ENCODE results near the gene DHRS13.
"Not testable (repeated sequence)": the region's sequence is repeated elsewhere in the genome, so short reads cannot be mapped to it uniquely, and the experiment has no call there.

The DHRS13 gene

DNA sequence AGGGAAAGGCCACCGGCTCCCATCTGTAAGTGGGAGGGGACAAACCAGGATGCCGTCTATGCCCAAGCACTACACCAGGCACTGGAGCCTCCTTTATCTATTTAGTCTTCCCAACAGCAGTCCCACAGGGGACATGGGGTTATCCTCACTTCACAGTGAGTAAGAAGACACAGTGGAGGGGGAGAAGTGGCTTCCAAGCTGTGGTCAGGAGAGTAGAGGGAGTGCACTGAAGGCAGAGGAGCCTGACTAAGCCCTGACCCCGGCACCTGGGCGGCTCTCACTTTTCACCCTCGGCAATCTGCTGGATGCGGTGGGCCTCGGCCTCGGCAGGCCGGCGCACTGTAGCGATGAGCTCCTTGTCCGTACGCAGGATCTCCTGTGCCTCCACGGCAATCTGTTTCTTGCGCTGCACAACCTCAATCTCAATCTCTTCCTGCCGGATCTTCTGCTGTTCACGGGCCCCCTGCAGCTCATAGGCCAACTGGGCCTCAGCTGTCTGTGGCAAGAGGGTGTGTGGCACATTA lies 21.3 kb downstream of the DHRS13 start:
- no peak for DNase-seq

DNA sequence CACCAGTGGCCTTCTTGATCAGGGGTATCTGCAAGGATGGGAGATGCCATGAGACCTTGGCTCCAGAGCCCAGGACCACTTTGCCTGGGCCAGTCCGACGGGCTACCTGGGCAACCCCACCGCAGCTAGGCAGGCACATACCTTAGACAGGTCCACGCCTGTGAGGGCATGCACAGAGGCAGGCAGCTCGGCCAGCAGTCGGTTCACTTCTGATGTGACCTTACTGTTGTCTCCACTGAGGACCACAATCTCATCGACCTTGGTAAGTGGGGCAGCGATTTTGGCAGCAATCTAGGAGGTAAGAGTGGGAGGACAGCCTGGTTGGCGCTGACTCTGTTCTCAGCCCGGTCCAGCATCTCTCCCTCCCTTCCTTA lies 22.3 kb downstream of the DHRS13 start:
- no peak for DNase-seq

DNA sequence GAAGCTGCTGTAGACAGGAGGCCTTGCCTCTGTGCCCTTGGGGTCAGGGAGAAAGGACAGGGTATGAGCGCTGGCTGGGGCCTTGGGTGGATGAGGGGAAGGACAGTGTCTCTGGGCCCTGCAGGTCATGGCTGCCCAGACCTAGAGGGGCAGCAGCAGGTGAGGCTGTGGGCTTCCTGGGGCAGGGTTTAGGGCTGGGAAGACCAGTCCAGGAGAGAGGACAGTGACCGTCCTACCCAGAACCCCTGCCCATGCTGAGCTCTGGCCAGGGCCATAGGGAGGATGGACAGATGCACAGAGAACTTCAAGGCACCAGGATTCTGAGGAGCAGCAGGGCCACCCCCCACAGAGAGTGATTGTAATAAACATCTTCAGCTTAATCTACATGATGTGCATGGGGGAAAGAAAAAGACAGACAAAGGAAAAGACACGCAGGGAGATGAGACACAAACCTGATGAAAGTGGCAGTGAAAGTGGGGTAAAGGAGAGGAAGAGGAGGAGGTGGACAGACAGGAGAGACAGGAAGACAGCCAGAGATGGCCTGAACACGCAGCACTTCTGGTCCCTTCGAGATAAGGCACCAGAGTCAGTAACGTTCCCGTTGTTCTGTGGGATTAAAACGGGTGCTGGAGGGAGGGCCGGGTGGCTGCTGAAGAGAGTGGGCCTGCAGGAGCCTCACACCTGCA lies 22.9 kb downstream of the DHRS13 start:
- no peak for DNase-seq

DNA sequence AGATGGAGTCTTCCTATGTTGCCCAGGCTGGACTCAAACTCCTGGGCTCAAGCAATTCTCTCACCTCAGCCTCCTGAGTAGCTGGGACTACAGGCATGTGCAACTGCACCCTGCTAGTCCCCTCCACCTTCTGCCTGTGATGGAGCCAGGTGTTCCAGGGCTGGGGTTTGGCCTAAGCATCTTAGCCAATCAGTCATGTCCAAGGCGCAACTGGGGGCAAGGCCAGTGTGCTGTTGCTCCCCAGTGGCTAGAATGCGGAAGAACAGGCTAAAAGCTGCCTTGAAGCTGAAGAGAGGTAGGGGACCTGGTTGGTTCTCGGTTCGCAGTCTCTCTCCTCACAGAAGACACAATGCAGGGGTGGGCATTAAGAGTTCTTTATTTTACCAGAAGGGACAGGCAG lies 23.9 kb downstream of the DHRS13 start:
- peak; percentile 39 for DNase-seq

DNA sequence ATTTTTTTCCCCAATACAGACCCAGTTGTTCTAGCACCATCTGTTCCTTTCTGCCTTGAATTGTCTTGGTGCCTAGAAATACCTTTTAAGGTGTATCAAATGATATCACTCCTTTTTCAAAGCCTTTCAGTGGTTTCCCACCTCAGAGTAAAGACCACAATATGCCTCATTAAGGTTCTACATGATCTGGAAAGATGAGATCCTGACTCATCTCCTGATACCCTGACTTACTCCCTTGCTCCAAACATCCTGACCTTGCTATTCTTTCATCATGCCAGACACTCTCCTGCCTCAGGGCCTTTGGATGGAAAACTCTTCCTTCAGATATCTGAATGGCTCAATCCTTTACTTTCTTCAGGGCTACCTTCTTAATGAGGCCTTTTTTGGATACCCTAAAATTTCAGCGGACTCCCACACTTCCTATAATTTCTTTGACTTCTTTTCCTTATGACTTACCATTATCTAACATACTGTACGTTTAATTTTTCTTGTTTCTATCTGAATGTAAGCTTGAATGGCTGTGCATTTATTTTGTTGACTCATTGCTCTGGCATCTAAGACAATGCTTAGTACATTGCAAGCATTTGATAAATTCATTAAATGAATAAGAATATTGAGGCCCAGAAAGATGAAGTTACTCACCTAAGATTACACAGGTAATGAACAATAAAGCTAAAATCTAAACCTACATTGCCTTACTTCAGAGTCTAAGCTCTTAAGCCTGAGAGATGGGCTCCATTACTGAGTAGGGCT lies 24.5 kb downstream of the DHRS13 start:
- no peak for DNase-seq

DNA sequence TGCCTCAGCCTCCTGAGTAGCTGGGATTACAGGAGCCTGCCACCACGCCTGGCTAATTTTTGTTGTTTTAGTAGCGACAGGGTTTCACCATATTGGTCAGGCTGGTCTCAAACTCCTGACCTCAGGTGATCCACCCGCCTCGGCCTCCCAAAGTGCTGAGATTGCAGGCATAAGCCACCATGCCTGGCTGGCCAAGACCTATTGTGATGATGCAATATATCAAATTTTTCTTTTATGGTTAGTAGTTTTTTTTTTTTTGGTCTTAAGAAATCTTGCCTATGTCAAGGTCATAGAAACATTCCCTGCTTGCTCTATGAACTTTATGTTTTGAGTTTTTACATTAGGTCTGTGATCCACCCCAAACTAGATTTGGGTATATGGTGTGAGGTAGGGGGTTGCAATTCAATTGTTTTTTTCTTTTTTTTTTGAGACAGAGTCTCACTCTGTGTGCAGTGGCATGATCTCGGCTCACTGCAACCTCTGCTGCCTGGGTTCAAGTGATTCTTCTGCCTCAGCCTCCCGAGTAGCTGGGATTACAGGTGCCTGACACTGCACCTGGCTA lies 25.6 kb downstream of the DHRS13 start:
- not testable (repeated sequence) for DNase-seq

DNA sequence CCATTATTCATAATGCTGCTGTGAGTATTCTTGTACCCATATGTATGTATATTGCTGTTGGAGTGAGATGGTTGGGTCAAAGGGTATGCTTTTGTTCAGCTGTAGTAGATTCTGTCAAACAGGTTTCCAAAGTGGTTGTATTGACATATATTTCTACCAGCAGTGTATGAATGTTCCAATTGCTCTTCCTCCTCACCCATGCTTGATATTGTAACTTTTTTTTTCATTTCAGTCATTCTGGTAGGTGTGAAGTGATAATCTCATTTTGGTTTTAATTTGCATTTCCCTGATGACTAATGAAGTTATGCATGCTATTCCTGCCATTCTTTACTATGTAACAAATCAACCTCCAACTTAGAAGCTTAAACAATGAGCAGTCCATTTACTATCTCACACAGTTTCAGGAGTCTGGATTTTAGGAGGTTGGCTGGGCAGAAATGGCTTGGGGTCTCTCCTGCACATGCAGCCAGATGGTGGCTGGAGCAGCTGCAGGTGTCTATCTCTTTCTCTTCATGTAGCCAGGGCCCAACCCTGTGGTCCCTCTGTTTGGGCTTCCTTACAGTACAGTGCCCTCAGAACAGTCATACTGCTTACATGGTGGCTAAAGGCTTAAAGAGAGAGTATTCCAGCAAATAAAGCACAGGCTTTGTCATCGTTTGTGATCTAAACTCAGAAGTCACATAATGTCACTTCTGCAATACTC lies 26.9 kb downstream of the DHRS13 start:
- DNase-seq, result no peak

DNA sequence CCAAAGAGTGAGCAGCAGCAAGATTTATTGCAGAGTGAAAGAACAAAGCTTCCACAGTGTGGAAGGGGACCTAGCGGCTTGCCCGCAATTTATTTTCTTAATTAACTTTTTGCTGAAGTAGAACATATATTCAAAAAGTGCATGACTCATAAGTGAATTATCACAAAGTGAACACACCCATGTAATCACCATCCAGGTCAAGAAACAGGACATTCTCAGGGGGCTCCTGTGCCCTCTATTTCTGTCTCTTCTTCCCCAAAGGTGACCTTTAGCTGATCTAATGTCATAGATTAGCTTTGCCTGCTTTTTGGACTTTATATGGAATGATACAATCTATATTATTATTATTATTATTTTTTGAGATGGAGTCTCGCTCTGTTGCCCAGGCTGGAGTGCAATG lies 28.1 kb downstream of the DHRS13 start:
- DNase-seq, result no peak

DNA sequence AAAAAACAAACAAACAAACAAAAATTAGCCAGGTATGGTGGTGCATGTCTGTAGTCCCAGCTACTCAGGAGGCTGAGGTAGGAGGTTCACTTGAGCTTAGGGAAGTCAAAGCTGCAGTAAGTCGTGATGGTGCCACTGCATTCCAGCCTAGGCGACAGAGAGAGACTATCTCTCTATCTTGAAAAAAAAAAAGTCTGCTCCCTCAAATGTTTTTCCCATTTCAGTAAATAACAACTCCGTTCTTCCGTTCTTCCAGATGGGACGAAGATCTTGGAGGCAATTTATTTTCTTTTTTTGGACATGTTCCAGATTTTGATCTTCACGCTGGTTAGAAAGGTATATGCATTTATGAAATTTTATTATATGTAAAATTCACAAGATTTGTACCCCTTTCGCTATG lies 29.0 kb downstream of the DHRS13 start:
- DNase-seq, result no peak

DNA sequence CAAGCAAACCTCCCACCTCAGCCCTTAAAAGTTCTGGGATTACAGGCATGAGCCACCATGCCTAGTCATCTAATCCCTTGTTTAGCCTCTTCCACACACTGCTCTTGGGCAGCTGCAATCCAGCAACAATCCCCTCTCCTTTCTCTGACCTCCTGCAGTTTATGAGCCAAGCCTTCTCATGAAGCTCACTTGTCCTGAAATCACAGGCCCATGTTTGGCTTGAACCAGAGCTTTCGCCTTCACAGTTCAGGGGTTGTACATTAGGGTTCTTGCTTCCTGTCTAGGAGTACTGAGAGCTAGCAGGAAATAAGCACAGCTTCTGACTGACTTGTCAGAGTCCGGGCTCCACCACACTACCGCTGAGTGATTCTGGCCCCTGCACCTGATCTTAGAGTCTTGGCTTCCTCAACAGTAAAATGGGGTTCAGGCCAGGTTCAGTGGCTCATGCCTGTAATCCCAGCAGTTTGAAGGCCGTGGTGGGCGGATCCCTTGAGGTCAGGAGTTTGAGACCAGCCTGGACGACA lies 31.8 kb downstream of the DHRS13 start:
- DNase-seq, result no peak

DNA sequence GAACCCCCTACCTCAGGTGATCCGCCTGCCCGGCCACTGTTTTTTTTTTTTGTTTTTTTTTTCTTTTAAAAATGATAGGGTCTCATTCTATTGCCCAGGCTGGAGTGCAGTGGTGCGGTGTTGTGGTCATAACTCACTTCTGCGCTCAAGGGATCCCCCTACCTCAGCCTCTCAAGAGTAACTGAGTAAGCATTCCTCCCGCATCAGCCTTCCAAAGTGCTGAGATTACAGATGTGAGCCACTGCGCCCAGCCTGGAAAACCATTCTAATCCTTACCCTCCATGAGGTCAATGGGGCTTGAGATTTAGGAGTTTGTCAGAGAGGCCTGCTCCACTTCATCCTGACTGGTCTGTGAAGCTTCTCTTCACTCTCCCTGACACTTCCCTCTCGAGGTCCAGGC lies 35.6 kb downstream of the DHRS13 start:
- DNase-seq, result no peak

DNA sequence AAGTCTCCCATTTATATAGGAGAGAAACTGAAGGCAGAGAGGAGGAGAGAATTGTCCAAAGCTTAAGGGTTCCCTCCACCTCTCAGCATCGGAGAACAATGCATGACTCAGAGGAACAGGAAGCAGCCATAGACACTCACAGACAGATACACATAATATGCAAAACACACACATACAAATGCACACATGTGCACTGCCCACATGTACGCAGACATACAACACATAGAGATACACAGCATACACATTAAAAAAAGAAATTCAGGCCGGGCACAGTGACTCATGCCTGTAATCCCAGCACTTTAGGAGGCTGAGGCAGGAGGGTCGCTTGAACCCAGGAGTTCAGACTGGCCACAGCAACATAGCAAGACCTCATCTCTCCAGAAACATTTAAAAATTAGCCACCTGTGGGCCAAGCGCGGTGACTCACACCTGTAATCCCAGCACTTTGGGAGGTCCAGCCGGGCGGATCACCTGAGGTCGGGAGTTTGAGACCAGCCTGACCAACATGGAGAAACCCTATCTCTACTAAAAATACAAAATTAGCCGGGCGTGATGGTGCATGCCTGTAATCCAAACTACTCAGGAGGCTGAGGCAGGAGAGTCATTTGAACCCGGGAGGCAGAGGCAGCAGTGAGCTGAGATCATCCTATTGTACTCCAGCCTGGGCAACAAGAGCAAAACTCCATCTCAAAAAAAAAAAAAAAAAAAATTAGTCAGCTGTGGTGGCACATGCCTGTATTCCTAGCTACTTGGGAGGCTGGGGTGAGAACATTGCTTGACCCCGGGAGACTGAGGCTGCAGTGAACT lies 36.7 kb downstream of the DHRS13 start:
- DNase-seq, result peak; percentile 20

DNA sequence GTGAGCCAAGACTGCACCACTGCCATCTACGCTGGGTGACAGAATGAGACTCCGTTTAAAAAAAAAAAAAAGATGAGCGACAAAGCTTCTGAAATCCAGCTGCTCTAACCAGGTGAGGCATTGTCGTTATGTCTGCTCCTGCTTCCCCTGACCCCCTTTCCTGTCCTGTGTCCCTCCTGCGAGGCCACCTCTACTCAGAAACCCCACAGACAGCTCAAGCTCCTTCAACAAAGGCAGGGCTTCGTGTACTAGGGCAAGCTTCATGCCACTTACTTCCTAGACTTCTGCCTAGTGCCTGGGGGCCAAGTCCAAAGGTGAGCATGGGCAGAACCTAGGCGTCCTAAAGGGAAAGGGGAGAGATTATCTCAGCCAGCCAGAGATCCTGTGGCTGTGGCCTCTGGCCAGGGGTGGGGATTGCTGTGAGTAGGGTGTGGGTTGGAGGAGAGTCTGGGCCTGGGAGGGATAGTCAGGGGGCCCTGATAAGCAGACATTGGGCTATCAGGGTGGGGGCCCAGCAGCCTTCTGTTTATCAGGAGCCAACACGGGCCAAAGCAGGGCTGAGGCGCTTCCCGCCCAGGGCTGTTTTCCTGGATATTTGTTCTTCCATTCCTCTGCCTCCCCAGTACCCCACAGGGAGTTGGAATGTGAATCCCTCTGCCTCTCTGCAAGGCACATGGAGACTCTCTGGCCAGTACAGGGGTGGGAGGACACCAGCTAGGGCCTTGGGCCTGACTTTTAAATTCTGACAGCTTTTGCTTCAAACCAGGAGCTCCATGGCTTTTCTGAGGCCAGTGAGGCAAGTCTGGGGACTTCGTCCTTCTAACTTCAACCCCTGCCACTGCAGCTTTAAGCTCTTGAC lies 37.7 kb downstream of the DHRS13 start:
- DNase-seq, result no peak

DNA sequence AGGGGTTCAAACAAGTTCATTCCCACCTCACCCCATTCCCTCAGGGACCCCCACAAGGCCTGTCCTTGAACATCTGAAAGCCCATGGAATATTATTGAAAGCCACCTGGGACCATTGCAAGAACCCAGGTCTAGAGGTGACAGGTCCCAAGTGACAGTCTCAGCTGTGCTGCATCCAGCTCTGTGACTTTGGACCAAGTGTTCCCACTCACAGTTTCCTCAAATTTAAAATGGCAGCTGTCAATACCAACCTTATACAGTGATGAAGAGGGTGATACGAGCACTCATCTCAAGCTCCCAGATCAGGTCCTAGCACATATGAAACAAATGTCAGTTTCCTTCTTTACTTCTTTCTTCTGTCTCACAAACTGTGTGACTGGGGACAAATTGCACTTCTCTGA lies 38.9 kb downstream of the DHRS13 start:
- no peak for DNase-seq

DNA sequence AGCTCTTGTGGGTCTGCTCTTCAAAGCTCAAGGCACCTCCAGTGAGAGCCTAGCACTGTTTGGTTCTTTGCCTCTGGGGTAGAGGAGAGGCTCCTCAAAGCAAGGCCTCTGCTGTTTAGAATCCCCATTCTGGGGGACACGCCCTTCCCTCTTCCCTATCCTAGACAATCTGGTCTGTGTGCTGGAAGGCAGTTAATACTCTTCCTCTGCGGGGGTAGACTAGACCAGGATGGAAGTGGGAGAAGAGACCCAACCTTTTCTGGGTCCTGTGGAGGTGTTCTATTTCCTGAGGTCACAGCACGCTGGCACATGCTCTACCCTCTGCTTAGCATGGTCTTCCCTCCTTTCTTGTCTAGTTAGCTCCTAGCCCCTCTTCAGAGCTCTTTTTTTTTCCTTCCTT lies 40.3 kb downstream of the DHRS13 start:
- no peak for DNase-seq

DNA sequence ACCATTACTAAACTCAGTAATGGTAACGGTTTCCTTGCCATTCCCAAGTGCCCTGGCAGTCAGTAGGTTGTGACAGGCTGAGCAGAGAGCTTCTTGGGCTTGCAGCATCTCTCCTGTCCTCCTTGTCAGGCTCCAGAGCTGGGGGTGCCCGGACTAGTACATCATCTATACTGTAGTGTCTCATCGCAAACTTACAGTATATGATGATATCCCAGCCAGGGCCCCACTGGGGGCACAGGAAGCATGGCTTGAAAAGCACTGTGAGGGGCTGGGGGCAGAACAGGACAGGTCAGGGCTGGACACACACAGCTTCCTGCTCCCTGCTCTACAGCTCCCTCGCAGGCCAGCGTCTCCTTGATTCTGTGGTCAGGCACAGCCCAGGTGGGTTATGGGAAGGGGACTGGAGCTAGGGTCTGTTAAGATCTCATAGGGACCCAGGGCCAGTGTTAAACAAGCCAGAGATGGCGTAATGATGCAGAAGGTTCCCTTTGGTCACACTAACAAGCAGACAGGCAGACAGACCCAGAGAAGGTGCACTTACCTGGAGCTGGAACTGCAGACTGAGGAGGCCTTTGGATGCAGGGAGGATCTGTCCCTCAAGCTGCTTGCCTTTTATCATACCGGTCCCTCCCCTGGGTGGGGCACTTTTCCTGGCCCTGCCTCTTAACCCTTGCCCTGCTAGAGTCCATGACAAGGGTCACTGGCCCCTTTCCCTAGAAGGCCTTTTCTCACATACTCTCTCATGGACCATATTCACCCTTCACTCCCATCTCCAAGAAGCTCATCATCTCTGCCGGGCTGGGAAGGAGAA lies 41.3 kb downstream of the DHRS13 start:
- no peak for DNase-seq

DNA sequence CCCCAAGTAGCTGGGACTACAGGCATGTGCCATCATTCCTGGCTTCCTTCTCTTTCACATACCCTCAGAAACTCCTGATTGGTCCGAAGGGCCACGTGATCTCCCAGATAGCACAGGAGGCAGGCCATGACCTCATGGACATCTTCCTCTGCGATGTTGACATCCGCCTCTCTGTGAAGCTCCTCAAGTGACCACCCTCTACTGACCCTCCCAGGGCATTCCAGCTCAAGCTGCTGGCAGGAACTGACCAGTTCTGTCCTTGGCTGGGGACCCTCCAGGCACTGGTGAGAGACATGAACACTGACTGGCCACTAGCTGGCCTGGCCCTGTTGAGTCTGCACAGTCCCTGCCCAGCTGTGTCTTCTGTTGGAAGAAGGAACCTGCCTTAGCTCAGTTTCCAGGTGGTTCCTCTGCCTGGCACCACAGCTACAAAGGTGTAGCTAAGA lies 42.5 kb downstream of the DHRS13 start:
- no peak for DNase-seq

DNA sequence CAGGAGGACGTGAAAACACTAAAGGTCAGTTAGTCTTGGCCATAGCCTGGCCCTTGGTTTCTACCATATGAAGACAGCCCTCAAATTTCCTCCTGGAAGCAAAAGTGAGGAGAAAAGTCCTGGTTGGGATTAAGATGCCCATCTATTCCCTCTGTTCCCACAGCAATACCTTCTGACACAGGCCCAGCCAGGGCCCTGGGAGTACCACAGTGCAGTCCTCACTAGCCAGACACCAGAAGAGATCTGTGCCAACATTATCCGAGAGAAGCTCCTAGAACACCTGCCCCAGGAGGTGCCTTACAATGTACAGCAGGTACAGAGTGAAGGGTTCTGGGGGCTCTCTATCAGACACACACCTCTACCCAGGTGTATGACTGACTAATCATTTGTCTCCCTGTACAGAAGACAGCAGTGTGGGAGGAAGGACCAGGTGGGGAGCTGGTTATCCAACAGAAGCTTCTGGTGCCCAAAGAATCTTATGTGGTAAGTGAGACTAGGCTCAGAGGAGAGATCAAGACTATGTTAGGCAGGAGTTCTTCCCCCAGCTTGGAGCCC lies 44.0 kb downstream of the DHRS13 start:
- no peak for DNase-seq

DNA sequence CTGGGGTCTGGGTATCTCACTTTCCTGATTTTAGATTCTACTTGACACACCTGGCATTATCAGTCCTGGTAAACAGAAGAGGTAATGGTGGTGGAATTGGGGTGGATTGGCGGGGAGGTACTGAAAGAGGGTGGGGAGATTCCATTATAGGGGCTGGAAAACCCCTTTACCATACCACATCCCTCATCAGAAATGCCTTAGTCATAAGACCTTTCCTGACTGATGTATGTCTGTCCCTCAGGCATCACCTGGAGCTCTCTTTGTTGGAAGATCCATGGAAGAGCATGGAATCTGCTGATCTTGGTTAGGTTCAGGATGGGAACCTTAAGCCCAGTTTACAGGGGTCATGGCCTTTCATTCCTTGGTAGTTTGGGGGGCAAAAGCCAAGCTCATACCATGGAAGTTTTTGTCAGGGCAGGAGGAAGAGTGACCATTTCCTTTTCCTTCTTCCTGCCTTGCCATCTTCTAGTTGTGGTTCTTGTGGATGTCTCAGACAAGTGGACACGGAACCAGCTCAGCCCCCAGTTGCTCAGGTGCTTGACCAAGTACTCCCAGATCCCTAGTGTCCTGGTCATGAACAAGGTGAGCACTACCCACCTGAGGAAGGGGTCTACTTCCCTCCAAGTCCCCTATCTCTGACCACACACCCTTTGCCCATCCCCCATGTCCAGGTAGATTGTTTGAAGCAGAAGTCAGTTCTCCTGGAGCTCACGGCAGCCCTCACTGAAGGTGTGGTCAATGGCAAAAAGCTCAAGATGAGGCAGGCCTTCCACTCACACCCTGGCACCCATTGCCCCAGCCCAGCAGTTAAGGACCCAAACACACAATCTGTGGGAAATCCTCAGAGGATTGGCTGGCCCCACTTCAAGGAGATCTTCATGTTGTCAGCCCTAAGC lies 44.7 kb downstream of the DHRS13 start:
- no peak for DNase-seq
